HUES48 (cell line): Measurements from ENCODE around the gene NRCAM.

Source experiments
- H3K27ac ChIP-seq: one replicate; pipeline ENCODE4 v1.7.0; 2013; ENCODE audit warnings: low read depth, low read length, inconsistent platforms
- H3K27me3 ChIP-seq: 2 replicates; pipeline ENCODE4 v1.6.1; 2013; ENCODE audit warnings: mild to moderate bottlenecking, low read length; ENCODE audit not compliant: control insufficient read depth, insufficient read depth
- H3K36me3 ChIP-seq: 2 replicates; pipeline ENCODE4 v1.6.1; 2013; ENCODE audit warnings: low read length; ENCODE audit not compliant: control insufficient read depth, insufficient read depth
- H3K4me1 ChIP-seq: 2 replicates; pipeline ENCODE4 v1.6.1; 2013; ENCODE audit warnings: mild to moderate bottlenecking, low read length; ENCODE audit not compliant: control insufficient read depth, insufficient read depth
- H3K4me3 ChIP-seq: 2 replicates; pipeline ENCODE4 v1.5.1; 2013; ENCODE audit warnings: mild to moderate bottlenecking, low read depth, low read length
- H3K9ac ChIP-seq: 2 replicates; pipeline ENCODE4 v1.6.1; 2013; ENCODE audit warnings: mild to moderate bottlenecking, low read depth, low read length, moderate library complexity
- H3K9me3 ChIP-seq: 2 replicates; pipeline ENCODE4 v1.6.1; 2013; ENCODE audit warnings: low read length; ENCODE audit not compliant: control insufficient read depth, insufficient read depth

Gene NRCAM

GRCh38 chr7:108171164-108171563, 285.1 kb downstream of the NRCAM start:
- Histone ChIP-seq H3K9me3 (no peaks in the 10 kb centered on the region), H3K4me3 (no peak overlapping the region), H3K36me3 (no peaks in the 10 kb centered on the region), H3K27ac (no peak overlapping the region), H3K4me1 (peaks cover 6% of the 10 kb centered on the region), H3K27me3 (no peaks in the 10 kb centered on the region), H3K9ac (no peak overlapping the region)

GRCh38 chr7:108170251-108170650, 286.0 kb downstream of the NRCAM start:
- Histone ChIP-seq H3K27me3 (no peaks in the 10 kb centered on the region), H3K4me1 (peaks cover 6% of the 10 kb centered on the region), H3K36me3 (no peaks in the 10 kb centered on the region)

GRCh38 chr7:108167460-108167859, 288.8 kb downstream of the NRCAM start:
- H3K9me3 ChIP-seq = no peaks in the 10 kb centered on the region
- no peak overlapping the region for H3K27ac ChIP-seq
- H3K4me1 ChIP-seq = peaks cover 6% of the 10 kb centered on the region
- H3K36me3 ChIP-seq = no peaks in the 10 kb centered on the region
- no peak overlapping the region for H3K4me3 ChIP-seq
- no peaks in the 10 kb centered on the region for H3K27me3 ChIP-seq
- H3K9ac ChIP-seq = no peak overlapping the region

More at GRCh38 chr7:108170251-108170650, 286.0 kb downstream of the NRCAM start:
- H3K9ac ChIP-seq = no peak overlapping the region
- no peak overlapping the region for H3K27ac ChIP-seq
- H3K9me3 ChIP-seq = no peaks in the 10 kb centered on the region
- H3K4me3 ChIP-seq = no peak overlapping the region

- Histone ChIP-seq H3K9me3 (no peaks in the 10 kb centered on the region), H3K27ac (no peak overlapping the region), H3K36me3 (no peaks in the 10 kb centered on the region), H3K27me3 (no peaks in the 10 kb centered on the region), H3K4me1 (peaks cover 6% of the 10 kb centered on the region), H3K9ac (no peak overlapping the region), H3K4me3 (no peak overlapping the region)
Measured at GRCh38 chr7:108166687-108167086, 289.5 kb downstream of the NRCAM start.

GRCh38 chr7:108165723-108166122, 290.5 kb downstream of the NRCAM start:
- H3K9me3 ChIP-seq = no peaks in the 10 kb centered on the region
- H3K4me1 ChIP-seq = peaks cover 6% of the 10 kb centered on the region
- H3K27ac ChIP-seq = no peak overlapping the region
- H3K27me3 ChIP-seq = no peaks in the 10 kb centered on the region
- no peak overlapping the region for H3K9ac ChIP-seq
- H3K4me3 ChIP-seq = no peak overlapping the region
- H3K36me3 ChIP-seq = no peaks in the 10 kb centered on the region

GRCh38 chr7:108164946-108165345, 291.3 kb downstream of the NRCAM start:
- no peaks in the 10 kb centered on the region for H3K27me3 ChIP-seq
- H3K4me3 ChIP-seq = no peak overlapping the region
- H3K9me3 ChIP-seq = no peaks in the 10 kb centered on the region
- no peaks in the 10 kb centered on the region for H3K4me1 ChIP-seq
- no peak overlapping the region for H3K9ac ChIP-seq
- no peak overlapping the region for H3K27ac ChIP-seq
- H3K36me3 ChIP-seq = no peaks in the 10 kb centered on the region

GRCh38 chr7:108164342-108164741, 291.9 kb downstream of the NRCAM start:
- H3K4me3 ChIP-seq = no peak overlapping the region
- no peaks in the 10 kb centered on the region for H3K9me3 ChIP-seq
- no peaks in the 10 kb centered on the region for H3K36me3 ChIP-seq
- H3K9ac ChIP-seq = no peak overlapping the region
- no peaks in the 10 kb centered on the region for H3K4me1 ChIP-seq
- no peak overlapping the region for H3K27ac ChIP-seq
- no peaks in the 10 kb centered on the region for H3K27me3 ChIP-seq

- Histone ChIP-seq H3K9me3 (no peaks in the 10 kb centered on the region), H3K4me1 (no peaks in the 10 kb centered on the region), H3K4me3 (no peak overlapping the region), H3K27me3 (no peaks in the 10 kb centered on the region), H3K36me3 (no peaks in the 10 kb centered on the region), H3K27ac (no peak overlapping the region), H3K9ac (no peak overlapping the region)
Measured at GRCh38 chr7:108158776-108159175, 297.5 kb downstream of the NRCAM start.

GRCh38 chr7:108157606-108158335, 298.5 kb downstream of the NRCAM start:
- H3K27me3 ChIP-seq = no peaks in the 10 kb centered on the region
- no peaks in the 10 kb centered on the region for H3K4me1 ChIP-seq
- H3K9me3 ChIP-seq = no peaks in the 10 kb centered on the region
- no peak overlapping the region for H3K9ac ChIP-seq
- H3K4me3 ChIP-seq = no peak overlapping the region
- H3K36me3 ChIP-seq = no peaks in the 10 kb centered on the region
- H3K27ac ChIP-seq = no peak overlapping the region

GRCh38 chr7:108156897-108157605, 299.2 kb downstream of the NRCAM start:
- Histone ChIP-seq H3K9me3 (no peaks in the 10 kb centered on the region), H3K4me3 (no peak overlapping the region), H3K9ac (no peak overlapping the region), H3K4me1 (0 out of 2 replicates have a peak, but pooled peaks cover 2% of the 10 kb centered on the region), H3K27ac (no peak overlapping the region), H3K27me3 (no peaks in the 10 kb centered on the region), H3K36me3 (no peaks in the 10 kb centered on the region)

- H3K4me1 ChIP-seq = 0 out of 2 replicates have a peak, but pooled peaks cover 4% of the 10 kb centered on the region
- H3K27ac ChIP-seq = no peak overlapping the region
- no peak overlapping the region for H3K4me3 ChIP-seq
- H3K9ac ChIP-seq = no peak overlapping the region
- H3K27me3 ChIP-seq = no peaks in the 10 kb centered on the region
- no peaks in the 10 kb centered on the region for H3K36me3 ChIP-seq
- no peaks in the 10 kb centered on the region for H3K9me3 ChIP-seq
Measured at GRCh38 chr7:108152198-108152597, 304.0 kb downstream of the NRCAM start.
